ENCODE measurements around the gene RIMBP3C. TPM values are rescaled to one million over a fixed set of nuclear protein-coding genes. Genes with fewer than 3 reads are reported as not detected.
A peak's percentile ranks its signal among the peaks of the same experiment; 100 is the strongest.
"Not testable (repeated sequence)": the region's sequence is repeated elsewhere in the genome, so short reads cannot be mapped to it uniquely, and the experiment has no call there.

RIMBP3C gene
- total RNA-seq, 1 experiment from 2014 or later = 0.27 TPM

GRCh38 chr22:21573750-21574494 lies 22.7 kb upstream of the RIMBP3C start:
- no peak for DNase-seq (ENCODE audit: low spot score)

- no peak for DNase-seq (ENCODE audit: low spot score)
Observed at GRCh38 chr22:21573293-21573734, 22.1 kb upstream of the RIMBP3C start.

- no peak for DNase-seq (ENCODE audit: low spot score)
Observed at GRCh38 chr22:21571679-21572078, 20.4 kb upstream of the RIMBP3C start.

- no peak for DNase-seq (ENCODE audit: low spot score)
Observed at GRCh38 chr22:21570398-21570797, 19.1 kb upstream of the RIMBP3C start.

- DNase-seq (ENCODE audit: low spot score) = no peak
Observed at GRCh38 chr22:21569459-21570170, 18.4 kb upstream of the RIMBP3C start.

- not testable (repeated sequence) for DNase-seq (ENCODE audit: low spot score)
Observed at GRCh38 chr22:21569076-21569427, 17.8 kb upstream of the RIMBP3C start.

- DNase-seq (ENCODE audit: low spot score) = no peak
Observed at GRCh38 chr22:21568347-21569075, 17.2 kb upstream of the RIMBP3C start.

- DNase-seq (ENCODE audit: low spot score) = peak; percentile 50
Observed at GRCh38 chr22:21567456-21568346, 16.4 kb upstream of the RIMBP3C start, which contains the start of gene UBE2L3. Gene UBE2L3 (plus strand): TSS chr22:21567714. CDS start chr22:21567745, 31 bp downstream.

GRCh38 chr22:21564411-21564810 lies 13.2 kb upstream of the RIMBP3C start:
- DNase-seq (ENCODE audit: low spot score) = no peak

GRCh38 chr22:21563912-21564311 lies 12.7 kb upstream of the RIMBP3C start:
- DNase-seq (ENCODE audit: low spot score) = no peak

- not testable (repeated sequence) for DNase-seq (ENCODE audit: low spot score)
Observed at GRCh38 chr22:21560657-21561056, 9.4 kb upstream of the RIMBP3C start.

GRCh38 chr22:21559345-21560125 lies 8.3 kb upstream of the RIMBP3C start:
- not testable (repeated sequence) for DNase-seq (ENCODE audit: low spot score)

- not testable (repeated sequence) for DNase-seq (ENCODE audit: low spot score)
Observed at GRCh38 chr22:21550678-21551047, 598 bp downstream of the RIMBP3C start.

- DNase-seq (ENCODE audit: low spot score) = not testable (repeated sequence)
Observed at GRCh38 chr22:21550008-21550677, 1.1 kb downstream of the RIMBP3C start.

- DNase-seq (ENCODE audit: low spot score) = not testable (repeated sequence)
Observed at GRCh38 chr22:21549558-21549957, 1.7 kb downstream of the RIMBP3C start.

- not testable (repeated sequence) for DNase-seq (ENCODE audit: low spot score)
Observed at GRCh38 chr22:21544432-21545322, 6.6 kb downstream of the RIMBP3C start.

- not testable (repeated sequence) for DNase-seq (ENCODE audit: low spot score)
Observed at GRCh38 chr22:21539862-21540261, 11.4 kb downstream of the RIMBP3C start.

GRCh38 chr22:21532863-21533648 lies 18.2 kb downstream of the RIMBP3C start:
- DNase-seq (ENCODE audit: low spot score) = not testable (repeated sequence)

Measured in H4 (cell line).